HG03103 (cell line): ENCODE results near the gene TSPAN5.
"Not testable (repeated sequence)": the region's sequence is repeated elsewhere in the genome, so short reads cannot be mapped to it uniquely, and the experiment has no call there.

ENCODE experiments used
- ATAC-seq: cut with Tn5 transposase; IDR thresholded peaks from one replicate; pipeline ENCODE4 v1.9.1; 2021; ENCODE audit warnings: low read depth; ENCODE audit not compliant: unreplicated experiment

Gene TSPAN5

GRCh38 chr4:98658287-98659105, at the start of gene TSPAN5:
Gene TSPAN5 (minus strand): TSS chr4:98658611.
- ATAC-seq = peak; percentile 61

GRCh38 chr4:98706935-98707334, 48.5 kb upstream of the TSPAN5 start:
- ATAC-seq = no peak

- no peak for ATAC-seq
These were observed 47.9 kb upstream of the TSPAN5 start for GRCh38 chr4:98706200-98706813.

GRCh38 chr4:98705586-98705985, 47.2 kb upstream of the TSPAN5 start:
- not testable (repeated sequence) for ATAC-seq

GRCh38 chr4:98700656-98701055, 42.2 kb upstream of the TSPAN5 start:
- ATAC-seq = no peak

- no peak for ATAC-seq
These were observed 35.7 kb upstream of the TSPAN5 start for GRCh38 chr4:98694076-98694475.

GRCh38 chr4:98692411-98692810, 34.0 kb upstream of the TSPAN5 start:
- ATAC-seq = no peak

GRCh38 chr4:98691588-98691987, 33.2 kb upstream of the TSPAN5 start:
- no peak for ATAC-seq

GRCh38 chr4:98689507-98690174, 31.2 kb upstream of the TSPAN5 start:
- no peak for ATAC-seq

GRCh38 chr4:98688411-98689290, 30.2 kb upstream of the TSPAN5 start:
- no peak for ATAC-seq

GRCh38 chr4:98687876-98688275, 29.5 kb upstream of the TSPAN5 start:
- ATAC-seq = no peak

- no peak for ATAC-seq
These were observed 28.4 kb upstream of the TSPAN5 start for GRCh38 chr4:98686847-98687246.

GRCh38 chr4:98686043-98686707, 27.8 kb upstream of the TSPAN5 start:
- no peak for ATAC-seq

- no peak for ATAC-seq
These were observed 27.0 kb upstream of the TSPAN5 start for GRCh38 chr4:98685225-98686042.

- no peak for ATAC-seq
These were observed 24.3 kb upstream of the TSPAN5 start for GRCh38 chr4:98682719-98683118.

GRCh38 chr4:98680806-98681205, 22.4 kb upstream of the TSPAN5 start:
- no peak for ATAC-seq

GRCh38 chr4:98679738-98680137, 21.3 kb upstream of the TSPAN5 start:
- ATAC-seq = no peak

- no peak for ATAC-seq
These were observed 19.4 kb upstream of the TSPAN5 start for GRCh38 chr4:98677799-98678198.
